HG02938 (cell line): ENCODE results near the gene PRICKLE4.

Experiments
- ATAC-seq: cut with Tn5 transposase; IDR thresholded peaks from one replicate; pipeline ENCODE4 v1.9.1; 2021; ENCODE audit warnings: mild to moderate bottlenecking, moderate library complexity; ENCODE audit not compliant: unreplicated experiment

Gene PRICKLE4, protein sequence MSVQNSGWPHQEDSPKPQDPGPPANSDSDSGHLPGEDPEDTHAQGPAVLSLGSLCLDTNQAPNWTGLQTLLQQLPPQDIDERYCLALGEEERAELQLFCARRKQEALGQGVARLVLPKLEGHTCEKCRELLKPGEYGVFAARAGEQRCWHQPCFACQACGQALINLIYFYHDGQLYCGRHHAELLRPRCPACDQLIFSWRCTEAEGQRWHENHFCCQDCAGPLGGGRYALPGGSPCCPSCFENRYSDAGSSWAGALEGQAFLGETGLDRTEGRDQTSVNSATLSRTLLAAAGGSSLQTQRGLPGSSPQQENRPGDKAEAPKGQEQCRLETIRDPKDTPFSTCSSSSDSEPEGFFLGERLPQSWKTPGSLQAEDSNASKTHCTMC

DNA sequence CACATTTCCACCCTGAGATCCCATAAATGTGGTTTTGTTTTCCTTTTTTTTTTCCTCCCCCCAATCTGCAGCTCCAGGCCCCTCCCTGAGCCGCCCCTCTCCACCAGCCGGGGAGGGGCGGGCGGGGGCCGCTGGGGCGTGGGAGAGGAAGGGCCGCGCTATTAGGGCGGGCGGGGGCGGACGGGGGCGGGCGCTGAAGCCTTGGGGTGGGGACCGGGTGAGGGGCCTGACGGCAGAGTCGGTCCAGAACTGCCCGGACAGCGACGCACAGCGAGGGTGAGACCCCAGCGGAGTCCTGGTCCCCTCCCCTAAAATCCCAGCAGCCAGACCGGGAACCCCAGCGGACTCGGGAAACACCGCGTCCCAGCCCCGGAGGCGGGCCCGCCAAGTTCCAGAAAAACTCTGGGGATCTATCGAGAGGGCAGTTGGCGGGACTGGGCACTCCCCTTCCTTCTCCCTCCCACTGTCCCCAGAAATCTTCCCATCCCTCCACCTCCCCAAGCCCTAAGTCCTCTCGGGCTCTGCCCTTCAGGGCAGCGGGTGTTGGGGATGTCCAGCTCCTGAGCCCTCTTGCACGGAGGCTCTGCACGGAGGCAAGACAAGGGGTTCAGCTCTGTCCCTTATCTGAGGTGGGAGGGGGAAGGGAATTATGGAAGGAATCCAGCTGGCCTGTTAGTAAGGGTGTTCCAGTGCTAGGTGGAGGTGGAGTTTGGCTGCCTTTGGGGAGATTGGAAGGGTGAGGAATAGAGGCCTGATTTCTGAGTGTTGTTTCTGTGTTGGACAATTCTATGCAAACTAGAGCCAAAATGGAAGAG lies at the start of gene PRICKLE4:
PRICKLE4 (plus strand) TSS at position 232 of the 815 bp plus-strand sequence. CDS start 2,692 bp downstream, outside the sequence.
- ATAC-seq: no peak

DNA sequence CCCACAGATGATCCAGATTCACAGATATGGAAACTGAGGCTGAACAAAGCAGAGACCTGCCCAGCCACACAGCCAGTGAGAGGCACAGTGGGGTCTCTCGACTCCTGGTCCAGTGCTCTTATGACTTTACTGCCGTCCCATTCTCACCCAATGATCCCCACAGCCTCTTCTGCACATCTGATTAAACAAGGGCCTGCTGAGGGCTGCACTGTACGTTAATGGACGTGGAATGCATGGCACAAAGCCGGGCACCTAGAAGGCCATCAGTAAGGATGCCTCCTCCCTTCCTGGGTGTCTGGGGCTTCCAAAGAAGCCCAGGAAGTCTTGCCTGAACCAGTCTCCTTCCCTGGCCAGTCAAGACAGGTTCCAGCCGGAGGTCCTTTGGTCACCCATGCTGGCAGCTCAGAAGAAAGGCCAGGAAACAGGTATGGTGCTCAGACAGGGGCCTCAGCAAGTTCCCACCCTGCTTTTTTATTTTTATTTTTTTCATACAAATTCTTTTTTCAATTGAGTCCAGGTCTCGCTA lies 49.0 kb upstream of the PRICKLE4 start:
- no peak for ATAC-seq

- ATAC-seq: no peak
Measured at GRCh38 chr6:41732149-41732548, 48.4 kb upstream of the PRICKLE4 start.

GRCh38 chr6:41732591-41733359 lies 47.8 kb upstream of the PRICKLE4 start:
- no peak for ATAC-seq

DNA sequence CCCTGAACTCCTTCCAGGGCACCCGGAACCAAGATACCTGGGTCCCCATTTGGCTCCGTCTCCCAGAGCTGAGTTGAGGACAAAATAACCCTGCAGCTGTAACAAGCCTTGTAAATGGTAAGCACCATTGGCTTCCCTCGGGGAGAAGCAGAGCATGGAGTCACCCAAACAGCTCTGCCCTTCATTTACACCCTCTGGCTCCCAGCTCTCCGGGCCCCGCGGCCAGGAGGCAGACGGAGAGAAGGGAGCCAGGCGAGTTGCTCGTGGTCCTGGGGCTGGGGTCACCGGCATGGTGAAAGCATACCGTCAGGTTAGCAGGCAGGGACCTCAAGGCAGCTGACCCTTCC lies 47.2 kb upstream of the PRICKLE4 start:
- ATAC-seq: no peak

- ATAC-seq: peak; percentile 37
Measured at GRCh38 chr6:41733707-41734665, 46.6 kb upstream of the PRICKLE4 start.

DNA sequence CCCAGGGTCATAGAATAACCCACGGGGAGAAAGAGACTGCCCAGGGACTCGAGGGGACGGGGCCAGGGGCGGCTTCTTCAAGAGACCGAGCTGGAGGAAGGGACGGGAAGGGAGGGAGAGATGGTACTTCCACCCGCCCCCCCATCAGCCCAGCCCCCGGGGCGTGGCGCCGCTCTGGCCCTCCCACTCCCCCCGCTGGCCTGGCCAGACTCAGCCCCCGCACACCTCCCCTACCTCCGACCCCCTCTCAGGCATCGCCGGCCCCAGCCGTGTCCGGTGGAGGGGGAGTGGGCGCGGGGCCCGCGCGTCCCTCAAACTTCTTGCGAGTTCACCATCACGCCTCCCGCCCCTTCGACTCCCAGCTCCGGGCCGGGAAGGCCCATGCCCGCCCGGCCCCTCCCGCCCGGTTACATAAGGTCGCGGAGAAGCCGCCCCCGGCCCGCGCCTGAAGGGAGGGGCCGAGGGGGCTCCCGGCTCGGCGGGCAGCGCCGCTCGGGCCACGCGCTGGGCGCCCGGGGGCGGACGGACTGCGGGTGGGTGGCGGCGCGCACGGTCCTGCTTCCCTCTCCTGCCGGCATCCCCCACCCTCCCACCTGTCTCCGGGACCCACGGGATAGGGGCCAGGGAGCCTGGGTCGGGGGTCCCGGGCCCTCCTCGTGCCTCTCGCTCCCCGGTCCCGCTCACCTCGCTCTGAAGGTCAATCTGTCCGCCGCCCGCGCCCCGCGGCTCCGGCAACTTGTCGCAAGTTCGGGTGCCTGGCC lies 45.7 kb upstream of the PRICKLE4 start:
- peak; percentile 23 for ATAC-seq

DNA sequence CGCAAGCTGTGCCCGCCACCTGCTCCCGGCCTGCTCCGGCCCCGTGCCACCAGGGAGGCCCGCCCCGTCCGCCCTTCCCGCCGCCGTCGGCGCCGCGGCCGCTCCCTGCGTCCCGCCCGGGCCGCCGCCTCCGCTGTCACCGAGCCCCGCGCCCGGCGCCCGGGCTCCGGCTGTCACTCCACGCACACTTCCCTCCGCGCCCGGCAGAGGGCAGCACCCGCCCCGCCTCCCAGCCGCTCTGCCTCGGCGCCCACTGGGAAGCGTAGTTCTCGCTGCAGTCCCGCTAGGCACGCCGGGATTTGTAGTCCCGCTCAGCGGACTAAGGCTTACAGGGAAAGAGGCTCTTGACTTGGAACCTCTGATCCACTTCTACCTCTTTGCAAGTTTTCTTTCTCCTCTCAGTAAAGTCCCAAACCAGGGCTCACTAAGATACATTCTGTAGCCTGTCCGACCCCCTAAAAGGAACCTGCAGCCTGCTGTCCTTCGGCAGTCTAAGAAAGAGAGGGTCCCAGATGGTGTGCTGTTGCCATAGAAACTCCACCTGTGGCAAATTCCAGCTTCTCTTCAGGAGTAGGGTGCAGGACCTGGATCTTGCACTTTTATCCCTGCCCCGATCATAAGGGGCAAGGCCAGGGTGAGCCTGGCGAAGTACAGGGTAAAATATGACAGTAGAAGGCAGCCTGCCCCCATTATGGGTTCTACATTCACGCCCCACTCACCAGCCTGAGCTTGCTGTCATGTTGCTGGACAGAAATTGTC lies 45.0 kb upstream of the PRICKLE4 start, which contains the start of gene TFEB:
TFEB (minus strand) TSS at position 182 of the 759 bp plus-strand sequence. CDS start 44,395 bp downstream, outside the sequence.
- ATAC-seq: peak; percentile 39

- no peak for ATAC-seq
Measured at GRCh38 chr6:41736186-41736733, 44.3 kb upstream of the PRICKLE4 start.

DNA sequence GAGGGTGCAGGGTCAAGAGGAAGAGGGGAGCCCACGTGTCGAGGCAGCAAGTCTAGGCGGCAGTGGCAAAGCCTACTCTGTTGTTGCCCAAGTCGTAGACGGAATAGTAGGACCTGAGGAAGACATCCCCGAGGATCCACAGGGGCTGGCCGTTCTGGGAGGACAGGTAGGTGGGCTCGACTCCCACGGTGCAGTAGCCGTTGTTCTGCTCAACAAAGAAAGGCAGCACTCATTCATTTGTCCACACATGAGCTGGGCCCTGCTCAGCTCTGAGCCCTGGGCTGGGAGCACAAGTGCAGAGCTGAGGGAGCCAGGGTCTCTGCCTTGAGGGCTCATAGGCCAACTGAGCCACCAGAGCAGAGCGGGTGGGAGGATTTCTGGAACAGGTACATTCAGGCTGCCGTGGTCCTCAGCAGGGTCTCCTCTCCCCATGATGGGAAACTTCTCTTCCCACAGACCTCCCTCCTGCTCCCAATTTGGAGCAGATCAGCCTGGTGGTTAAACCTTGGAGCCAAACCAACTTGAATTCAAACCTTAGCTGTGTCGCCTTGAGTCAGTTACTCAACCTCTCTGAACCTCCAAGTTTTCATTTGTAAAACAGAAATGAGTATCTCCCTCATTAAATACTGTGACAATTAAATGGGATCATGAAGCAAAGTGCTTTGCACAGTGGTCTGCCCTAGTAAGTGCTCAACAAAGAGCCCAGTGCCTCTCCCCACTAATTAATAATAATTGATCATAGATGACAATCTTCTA lies 43.6 kb upstream of the PRICKLE4 start:
- no peak for ATAC-seq

DNA sequence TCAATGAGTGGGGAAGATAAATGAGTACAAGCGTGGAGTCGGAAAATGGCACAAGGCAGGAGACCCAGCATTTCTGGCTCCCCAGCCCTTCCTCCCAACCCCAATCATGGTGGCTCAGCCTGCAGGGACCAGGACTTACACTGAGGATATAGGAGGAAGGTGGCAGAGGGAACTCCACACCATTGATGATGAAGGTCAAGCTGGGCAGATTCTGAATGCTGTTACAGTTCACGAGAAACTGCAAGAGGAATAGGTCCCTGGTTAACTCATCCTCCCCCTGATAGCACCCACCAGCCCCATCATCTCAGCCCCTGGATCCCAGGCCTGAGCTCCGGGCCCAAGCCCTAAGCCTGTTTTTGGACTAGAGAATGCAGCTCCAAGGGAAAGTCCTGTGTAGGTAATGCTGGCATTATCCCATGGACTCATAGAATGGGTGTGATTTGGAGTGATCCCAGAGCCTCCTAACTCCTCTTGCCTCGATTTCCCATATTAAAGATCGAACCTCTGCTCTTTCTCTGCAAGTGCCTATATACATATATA lies 42.9 kb upstream of the PRICKLE4 start:
- no peak for ATAC-seq

GRCh38 chr6:41739041-41739440 lies 41.5 kb upstream of the PRICKLE4 start:
- no peak for ATAC-seq

GRCh38 chr6:41740366-41741162 lies 40.0 kb upstream of the PRICKLE4 start:
- ATAC-seq: no peak

DNA sequence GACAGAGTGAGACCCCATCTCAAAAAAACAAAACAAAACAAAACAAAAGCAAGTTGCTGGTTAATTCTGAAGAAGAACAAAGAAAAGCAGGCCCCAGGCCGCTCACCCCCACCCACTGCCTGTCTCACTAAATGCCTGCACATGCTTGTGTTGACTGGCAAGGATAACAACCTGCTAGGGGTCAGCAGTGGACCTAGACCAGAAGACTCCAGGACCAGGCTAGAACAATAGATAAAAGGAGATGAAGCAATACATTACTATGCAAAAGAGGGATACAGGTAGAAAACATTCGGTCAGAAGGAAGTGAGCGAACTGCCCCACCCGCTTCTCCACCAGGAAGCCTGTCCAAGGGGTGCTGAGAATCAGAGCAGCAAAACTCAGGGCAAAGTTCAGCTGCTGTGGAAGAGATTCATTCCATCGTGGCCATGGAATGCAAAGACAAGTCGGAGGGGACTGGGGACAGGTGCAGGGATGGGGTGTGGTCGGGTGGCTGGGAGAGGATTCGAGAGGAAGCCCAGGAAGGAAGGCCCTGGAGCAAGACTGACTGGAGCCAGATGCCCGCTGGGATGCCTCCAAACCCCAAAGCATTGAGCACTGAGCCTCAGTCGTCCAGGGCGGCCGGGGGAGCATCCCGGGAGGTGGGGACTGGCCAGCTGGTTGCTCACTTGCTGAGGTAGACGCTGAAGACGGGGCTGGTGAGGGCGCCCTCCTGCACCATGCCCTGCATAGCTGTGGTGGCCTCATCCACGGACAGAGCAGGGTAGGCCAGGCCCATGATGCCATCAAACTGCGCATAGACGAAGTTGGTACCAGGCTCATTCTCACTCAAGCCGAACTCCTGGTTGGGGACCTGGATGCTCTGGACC lies 38.7 kb upstream of the PRICKLE4 start:
- no peak for ATAC-seq
